Adrenal gland (tissue), 12 donors: ENCODE measurements around the gene PGA3. TPM values are rescaled to one million over a fixed set of nuclear protein-coding genes. Genes with fewer than 3 reads are reported as not detected.

ENCODE experiments used
- DNase-seq, 7 donors: peaks; one replicate each; pipeline ENCODE4 v3.0.0-alpha.2; 2019 to 2020
- H3K27ac ChIP-seq, 5 donors: fragments of 200-600 bp; sonication (generic) in 4 of 5; 1 replicate in 3 of 5; 2 replicates in 2 of 5; pipeline versions ENCODE4 v1.5.1 to v1.8.0; 2016 to 2020; ENCODE audit warnings: mild to moderate bottlenecking in 1 of 5
- H3K27me3 ChIP-seq: fragments of 200-600 bp; 2 replicates; pipeline ENCODE4 v1.8.0; 2021
- H3K36me3 ChIP-seq, 2 donors: fragments of 200-600 bp; replicated peaks in 1 of 2; 1 replicate in 1 of 2; 2 replicates in 1 of 2; pipeline versions ENCODE4 v1.5.1 to v1.8.0; 2018 to 2022
- H3K4me1 ChIP-seq, 2 donors: fragments of 200-600 bp; replicated peaks in 1 of 2; 1 replicate in 1 of 2; 2 replicates in 1 of 2; pipeline versions ENCODE4 v1.5.1 to v1.8.0; 2018 to 2021
- H3K4me3 ChIP-seq, 4 donors: fragments of 200-600 bp; sonication (generic) in 3 of 4; one replicate each; pipeline ENCODE4 v1.5.1; 2016 to 2018
- H3K9me3 ChIP-seq, 3 donors: fragments of 200-600 bp; sonication (generic) in 1 of 3; replicated peaks in 1 of 3; 1 replicate in 2 of 3; 2 replicates in 1 of 3; pipeline versions ENCODE4 v1.5.1 to v1.8.0; 2016 to 2021
- POLR2A ChIP-seq, 2 donors: fragments of 450-650 bp; IDR thresholded peaks; one replicate each; pipeline ENCODE4 v1.6.1; 2017; ENCODE audit warnings: antibody characterized with exemption in 2 of 2, mild to moderate bottlenecking in 2 of 2, moderate library complexity in 1 of 2
- WGBS, 4 donors: extraction: QIAGEN DNeasy Blood & Tissue Kit in 2 of 4; methylation state at CpG; one replicate each; pipeline versions ENCODE4 v1.1.5 to v1.1.7; 2013 to 2017; 5-methylcytosine and 5-hydroxymethylcytosine counted together
- intact Hi-C, 2 donors: fragments of 100-400 bp; cut with DNase I; formaldehyde crosslinking; loops; one replicate each; pipeline versions ENCODE4 v1.14.1 to v1.15.0; 2022 to 2023
- polyA plus RNA-seq, 3 donors: library from polyadenylated mRNA; stranded (reverse); fragments of 200-250 nt in 2 of 3; fragments of 350-450 nt in 1 of 3; fragmentation: Illumina TruSeq in 1 of 3; extraction: RNeasy Lipid Tissue Mini Kit (QIAGEN cat#74804) in 1 of 3; gene quantifications; one replicate each; pipeline ENCODE4 v1.2.3, GENCODE V29; 2013 to 2014
- total RNA-seq, 9 donors: library from RNA; depleted of rRNA in 4 of 9; stranded (reverse); fragments of >200 nt in 4 of 9; fragments of 120-200 nt in 1 of 9; fragmentation: NEBNext Ultra II Directional in 1 of 9; extraction: Animal tissue kit (Norgen Biotek cat#: 25700) in 1 of 9; gene quantifications; one replicate each; pipeline versions ENCODE4 v1.1.0 to v1.2.4, GENCODE V29; 2013 to 2023
- TF ChIP-seq, protein P1 (sequence below), 6 experiments: fragments of 450-650 bp in 4 of 6; fragments of 200-600 bp in 2 of 6; sonication (generic) in 1 of 6; IDR thresholded peaks; 1 replicate in 5 of 6; 2 replicates in 1 of 6; pipeline versions ENCODE4 v1.5.1 to v1.8.0; 2016 to 2021; ENCODE audit warnings: antibody characterized with exemption in 6 of 6, mild to moderate bottlenecking in 2 of 6, moderate library complexity in 1 of 6
- donor health status: healthy with polysubstance abuse.
- donor health status: Bipolar disorder and iron deficiency.
- donor health status: DM: yes; HTN: yes; CAD: no.
- donor health status: DM: no; HTN: no; CAD: no.
- donor health status: DM: no; HTN: no; CAD: no.
- donor health status: DM: yes; HTN: yes; CAD: no.

PGA3 gene
- total and polyA plus RNA-seq, 12 donors = 0.11 to 4.1 (median 1.7) TPM; not detected in 4

DNA sequence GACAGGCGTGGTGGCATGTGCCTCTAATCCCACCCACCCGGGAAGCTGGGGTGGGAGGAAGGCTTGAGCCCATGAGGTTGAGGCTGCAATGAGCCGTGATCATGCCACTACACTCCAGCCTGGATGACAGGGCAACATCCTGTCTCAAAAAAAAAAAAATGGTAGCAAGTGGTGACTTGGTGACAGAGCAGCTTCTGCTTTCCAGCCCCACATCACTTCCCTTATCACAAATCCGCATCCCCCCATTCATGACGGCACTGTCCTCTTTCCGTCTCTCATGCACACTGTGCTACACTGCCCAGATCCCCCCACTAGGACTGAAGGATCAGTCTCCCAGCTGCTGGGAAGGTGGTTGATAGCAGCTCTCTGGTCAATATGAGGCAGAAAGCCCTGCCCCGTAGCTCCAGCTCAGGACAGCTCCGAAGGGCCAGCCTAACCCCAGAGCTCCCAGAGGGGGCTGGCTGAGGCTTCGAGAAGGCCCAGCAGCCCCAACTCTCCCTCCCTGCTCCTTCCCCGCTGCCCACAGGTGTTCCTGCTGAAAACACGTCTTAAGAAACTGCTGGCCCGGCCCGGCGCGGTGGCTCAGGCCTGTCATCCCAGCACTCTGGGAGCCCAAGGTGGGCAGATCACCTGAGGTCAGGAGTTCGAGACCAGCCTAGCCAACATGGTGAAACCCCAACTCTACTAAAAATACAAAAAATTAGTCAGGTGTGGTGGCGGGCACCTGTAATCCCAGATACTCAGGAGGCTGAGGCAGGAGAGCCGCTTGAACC, 53.6 kb downstream of the PGA3 start:
- H3K27me3 ChIP-seq = no peaks in the 10 kb centered on the region
- DNase-seq = no peak
- H3K36me3 ChIP-seq = no peaks in the 10 kb centered on the region
- no peak overlapping the region for H3K27ac ChIP-seq
- 89 to 93% (median 91%) methylated on average over 16 to 18 of the region's 18 CpGs for WGBS, 4 donors
- TF ChIP-seq, protein P1, sequence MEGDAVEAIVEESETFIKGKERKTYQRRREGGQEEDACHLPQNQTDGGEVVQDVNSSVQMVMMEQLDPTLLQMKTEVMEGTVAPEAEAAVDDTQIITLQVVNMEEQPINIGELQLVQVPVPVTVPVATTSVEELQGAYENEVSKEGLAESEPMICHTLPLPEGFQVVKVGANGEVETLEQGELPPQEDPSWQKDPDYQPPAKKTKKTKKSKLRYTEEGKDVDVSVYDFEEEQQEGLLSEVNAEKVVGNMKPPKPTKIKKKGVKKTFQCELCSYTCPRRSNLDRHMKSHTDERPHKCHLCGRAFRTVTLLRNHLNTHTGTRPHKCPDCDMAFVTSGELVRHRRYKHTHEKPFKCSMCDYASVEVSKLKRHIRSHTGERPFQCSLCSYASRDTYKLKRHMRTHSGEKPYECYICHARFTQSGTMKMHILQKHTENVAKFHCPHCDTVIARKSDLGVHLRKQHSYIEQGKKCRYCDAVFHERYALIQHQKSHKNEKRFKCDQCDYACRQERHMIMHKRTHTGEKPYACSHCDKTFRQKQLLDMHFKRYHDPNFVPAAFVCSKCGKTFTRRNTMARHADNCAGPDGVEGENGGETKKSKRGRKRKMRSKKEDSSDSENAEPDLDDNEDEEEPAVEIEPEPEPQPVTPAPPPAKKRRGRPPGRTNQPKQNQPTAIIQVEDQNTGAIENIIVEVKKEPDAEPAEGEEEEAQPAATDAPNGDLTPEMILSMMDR (IDR thresholded peaks at IDR 0.05) = no peak
- TF ChIP-seq POLR2A (IDR thresholded peaks at IDR 0.05) = no peak
- H3K4me3 ChIP-seq = no peak overlapping the region
- H3K4me1 ChIP-seq = no peaks in the 10 kb centered on the region
- intact Hi-C loops = loop anchor here (5.0 to 10.0 kb wide), 2 partner anchors 128 to 130 kb away; no protein-coding TSS in a partner anchor
- no peaks in the 10 kb centered on the region for H3K9me3 ChIP-seq

DNA sequence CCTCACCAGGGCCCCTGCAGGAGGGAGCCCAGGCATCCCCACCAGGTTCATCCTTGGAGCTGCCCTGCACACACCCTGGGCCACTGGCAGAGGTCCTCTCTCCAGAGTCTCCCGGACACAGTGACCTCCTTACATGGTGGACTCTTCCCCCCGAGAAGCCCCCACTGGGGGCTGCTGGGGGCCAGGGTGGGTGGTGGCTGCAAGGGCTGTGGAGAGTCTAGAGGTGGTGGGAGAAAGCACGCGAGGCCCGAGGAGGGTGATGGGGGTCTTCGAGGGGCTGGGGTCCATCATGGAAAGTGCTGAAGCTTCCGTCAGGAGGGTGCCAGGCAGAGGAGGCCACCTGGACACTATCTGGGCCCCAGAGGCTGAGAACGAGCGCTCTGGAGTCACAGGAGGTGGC, 55.2 kb downstream of the PGA3 start:
- DNase-seq = no peak
- Histone ChIP-seq H3K4me3 (no peak overlapping the region), H3K9me3 (no peaks in the 10 kb centered on the region), H3K4me1 (no peaks in the 10 kb centered on the region), H3K27me3 (no peaks in the 10 kb centered on the region), H3K27ac (no peak overlapping the region), H3K36me3 (no peaks in the 10 kb centered on the region)
- WGBS, 4 donors = 83 to 94% (median 86%) methylated on average over 8 to 9 of the region's 9 CpGs
- intact Hi-C loops = loop anchor here (5.0 to 10.0 kb wide), 2 partner anchors 126 to 129 kb away; no protein-coding TSS in a partner anchor
- no peak for TF ChIP-seq POLR2A (IDR thresholded peaks at IDR 0.05)
- TF ChIP-seq, protein P1 (IDR thresholded peaks at IDR 0.05) = no peak

DNA sequence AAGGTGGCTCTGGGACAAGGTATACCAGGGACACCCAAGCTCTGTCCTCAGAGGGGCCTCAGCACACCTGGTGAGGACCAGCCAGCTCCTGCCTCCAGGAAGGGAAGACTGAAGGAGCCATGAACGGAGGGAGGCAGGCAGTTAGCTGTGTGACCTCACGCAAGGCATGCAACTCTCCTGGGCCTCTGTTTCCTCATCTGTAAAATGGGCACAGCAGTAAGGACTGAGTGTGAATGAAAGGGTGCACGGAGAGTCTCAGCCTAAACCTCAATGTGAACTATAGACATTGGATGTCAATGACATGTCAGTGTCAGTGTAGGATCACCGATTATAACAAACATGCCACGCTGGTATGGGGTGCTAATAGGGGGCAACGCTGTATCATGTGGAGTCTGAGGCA, 56.0 kb downstream of the PGA3 start:
- Histone ChIP-seq H3K36me3 (no peaks in the 10 kb centered on the region), H3K9me3 (no peaks in the 10 kb centered on the region), H3K27ac (no peak overlapping the region), H3K27me3 (no peaks in the 10 kb centered on the region), H3K4me1 (no peaks in the 10 kb centered on the region), H3K4me3 (no peak overlapping the region)
- intact Hi-C loops = loop anchor here (5.0 to 10.0 kb wide), 2 partner anchors 125 to 128 kb away; no protein-coding TSS in a partner anchor
- no peak for DNase-seq
- no peak for TF ChIP-seq POLR2A (IDR thresholded peaks at IDR 0.05)
- TF ChIP-seq, protein P1 (IDR thresholded peaks at IDR 0.05) = no peak
- 93 to 96% (median 95%) methylated on average over 6 of the region's 6 CpGs for whole genome bisulfite sequencing, 4 donors

Other genes starting within 250 kb of the PGA3 start
- gene CD6, start 231.8 kb upstream of the PGA3 start, total RNA-seq = 1 to 10 TPM in 7 of 9 donors, under 1 TPM in 2; 0.22 to 8.4 (median 2.2) TPM
- gene CD6, start 231.8 kb upstream of the PGA3 start, polyA plus RNA-seq = 1 to 10 TPM in 1 of 3 donors, under 1 TPM in 2; 0.37 to 3.0 (median 0.67) TPM
- gene CD5, start 101.0 kb upstream of the PGA3 start, total RNA-seq = 10 to 100 TPM in 1 of 9 donors, 1 to 10 TPM in 1, under 1 TPM in 7; under 0.01 to 14.4 (median 0.80) TPM
- gene CD5, start 101.0 kb upstream of the PGA3 start, polyA plus RNA-seq = under 1 TPM; 0.18 to 0.48 (median 0.20) TPM
- 10 to 100 TPM in 8 of 9 donors, 1 to 10 TPM in 1; 8.6 to 27.9 (median 19.6) TPM for gene VPS37C, start 42.1 kb upstream of the PGA3 start, total RNA-seq
- gene VPS37C, start 42.1 kb upstream of the PGA3 start, polyA plus RNA-seq = 10 to 100 TPM; 11.9 to 18.2 (median 14.2) TPM
- 1 to 10 TPM in 6 of 9 donors, under 1 TPM in 2, not detected in 1; 0.65 to 6.8 (median 1.2) TPM for gene PGA4, start 18.8 kb downstream of the PGA3 start, total RNA-seq
- gene PGA4, start 18.8 kb downstream of the PGA3 start, polyA plus RNA-seq = 1 to 10 TPM in 1 of 3 donors, under 1 TPM in 1, not detected in 1; 0.42 to 3.1 TPM
- 1 to 10 TPM in 1 of 9 donors, under 1 TPM in 5, not detected in 3; 0.28 to 1.1 (median 0.73) TPM for gene PGA5, start 37.7 kb downstream of the PGA3 start, total RNA-seq
- gene PGA5, start 37.7 kb downstream of the PGA3 start, polyA plus RNA-seq = under 1 TPM in 2 of 3 donors, not detected in 1; 0.32 to 0.71 TPM
- 1 to 10 TPM in 7 of 9 donors, under 1 TPM in 2; 0.69 to 4.4 (median 2.3) TPM for gene VWCE, start 91.8 kb downstream of the PGA3 start, total RNA-seq
- 1 to 10 TPM in 2 of 3 donors, under 1 TPM in 1; 0.55 to 5.8 (median 3.8) TPM for gene VWCE, start 91.8 kb downstream of the PGA3 start, polyA plus RNA-seq
- 100 to 1,000 TPM; 405 to 885 (median 642) TPM for gene DDB1, start 129.6 kb downstream of the PGA3 start, total RNA-seq
- gene DDB1, start 129.6 kb downstream of the PGA3 start, polyA plus RNA-seq = 100 to 1,000 TPM; 165 to 374 (median 308) TPM
- gene TKFC, start 129.7 kb downstream of the PGA3 start, total RNA-seq = 100 to 1,000 TPM in 8 of 9 donors, 10 to 100 TPM in 1; 66.9 to 603 (median 255) TPM
- 100 to 1,000 TPM; 135 to 294 (median 198) TPM for gene TKFC, start 129.7 kb downstream of the PGA3 start, polyA plus RNA-seq
- gene CYB561A3, start 158.4 kb downstream of the PGA3 start, total RNA-seq = 1,000 to 10,000 TPM in 3 of 9 donors, 100 to 1,000 TPM in 5, 10 to 100 TPM in 1; 46.1 to 1,306 (median 775) TPM
- gene CYB561A3, start 158.4 kb downstream of the PGA3 start, polyA plus RNA-seq = 100 to 1,000 TPM; 108 to 299 (median 284) TPM
- gene TMEM138, start 158.9 kb downstream of the PGA3 start, total RNA-seq = 100 to 1,000 TPM in 5 of 9 donors, 10 to 100 TPM in 4; 79.4 to 183 (median 122) TPM
- 100 to 1,000 TPM; 244 to 276 (median 259) TPM for gene TMEM138, start 158.9 kb downstream of the PGA3 start, polyA plus RNA-seq
- 10 to 100 TPM in 8 of 9 donors, 1 to 10 TPM in 1; 7.1 to 28.8 (median 13.6) TPM for gene TMEM216, start 189.1 kb downstream of the PGA3 start, total RNA-seq
- 10 to 100 TPM; 16.2 to 23.8 (median 21.3) TPM for gene TMEM216, start 189.1 kb downstream of the PGA3 start, polyA plus RNA-seq
- 10 to 100 TPM; 24.6 to 77.6 (median 57.1) TPM for gene CPSF7, start 226.5 kb downstream of the PGA3 start, total RNA-seq
- 10 to 100 TPM; 78.8 to 93.5 (median 79.2) TPM for gene CPSF7, start 226.5 kb downstream of the PGA3 start, polyA plus RNA-seq
- gene SDHAF2, start 226.6 kb downstream of the PGA3 start, total RNA-seq = 10 to 100 TPM; 28.0 to 69.6 (median 48.7) TPM
- gene SDHAF2, start 226.6 kb downstream of the PGA3 start, polyA plus RNA-seq = 10 to 100 TPM; 40.0 to 56.8 (median 47.1) TPM